BLaER1 treated with 17β-estradiol and CSF1 and Interleukin-3, amounts not matched to agents 10 nM and 100 nM (cell line): Measurements from ENCODE around the gene ITGA2.

Experiments used
- H3K27ac ChIP-seq, 11 experiments: shearing (Covaris generic); formaldehyde crosslinking; 2 replicates each; pipeline ENCODE4 v1.8.1; 2022
- H3K27me3 ChIP-seq, 11 experiments: shearing (Covaris generic); formaldehyde crosslinking; 2 replicates each; pipeline ENCODE4 v1.8.1; 2022
- H3K36me3 ChIP-seq, 11 experiments: shearing (Covaris generic); formaldehyde crosslinking; 2 replicates each; pipeline ENCODE4 v1.8.1; 2022
- H3K4me1 ChIP-seq, 10 experiments: shearing (Covaris generic); formaldehyde crosslinking; 2 replicates each; pipeline ENCODE4 v1.8.1; 2022
- H3K4me2 ChIP-seq, 11 experiments: shearing (Covaris generic); formaldehyde crosslinking; 2 replicates each; pipeline ENCODE4 v1.8.1; 2022
- H3K4me3 ChIP-seq, 10 experiments: shearing (Covaris generic); formaldehyde crosslinking; 2 replicates each; pipeline ENCODE4 v1.8.1; 2022
- H3K9ac ChIP-seq, 11 experiments: shearing (Covaris generic); formaldehyde crosslinking; 2 replicates each; pipeline ENCODE4 v1.8.1; 2022
- H3K9me3 ChIP-seq, 11 experiments: shearing (Covaris generic); formaldehyde crosslinking; replicated peaks in 1 of 11; 2 replicates each; pipeline ENCODE4 v1.8.1; 2022
- H4K20me1 ChIP-seq, 11 experiments: shearing (Covaris generic); formaldehyde crosslinking; 2 replicates each; pipeline ENCODE4 v1.8.1; 2022
- Cebpa-rat ChIP-seq, 11 experiments: shearing (Covaris generic); IDR thresholded peaks; 2 replicates each; pipeline ENCODE4 v1.8.1; 2022

ITGA2 gene

DNA sequence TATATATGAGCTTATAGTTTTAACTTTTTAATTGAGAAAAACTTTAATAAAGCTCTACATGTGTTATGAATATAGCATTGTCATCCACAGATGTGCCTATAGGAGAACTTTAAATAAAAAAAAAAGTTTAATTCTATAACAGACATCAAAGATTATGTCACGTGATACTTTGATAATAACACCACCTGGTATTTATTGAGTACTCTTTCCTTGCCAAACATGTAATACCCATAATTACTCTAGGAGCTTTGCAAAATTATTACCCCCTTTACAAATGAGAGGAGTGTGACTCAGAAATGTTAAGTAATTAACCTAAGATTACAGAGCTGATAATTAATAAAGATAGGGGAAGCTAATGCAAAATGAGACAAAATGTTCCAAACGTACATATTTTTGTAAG is 43.0 kb downstream of the ITGA2 start:
- Histone ChIP-seq H3K4me1 (peaks cover 5 to 72% (median 44%) of the 10 kb centered on the region in 10 experiments; a peak in 18 of 20 replicates), H3K4me2 (peak overlapping the region in 10 of 11 experiments; percentile 8 to 72 (median 61); a peak in 16 of 22 replicates), H3K9me3 (no peaks in the 10 kb centered on the region), H3K27me3 (no peaks in the 10 kb centered on the region), H3K9ac (peak overlapping the region in 3 of 11 experiments; percentile 26 to 65 (median 29); a peak in 3 of 22 replicates), H3K4me3 (no peak overlapping the region), H4K20me1 (no peaks in the 10 kb centered on the region), H3K27ac (peak overlapping the region in 10 of 11 experiments; percentile 31 to 83 (median 66); a peak in 17 of 22 replicates), H3K36me3 (no peaks in the 10 kb centered on the region)
- TF ChIP-seq Cebpa-rat (IDR thresholded peaks at IDR 0.05) = no peak

GRCh38 chr5:53034832-53035231 is 45.7 kb downstream of the ITGA2 start:
- H3K4me1 ChIP-seq = peaks cover 5 to 65% (median 42%) of the 10 kb centered on the region in 10 experiments; a peak in 18 of 20 replicates
- peak overlapping the region in 1 of 11 experiments; percentile 44; a peak in 2 of 22 replicates for H3K27ac ChIP-seq
- no peak overlapping the region for H3K9ac ChIP-seq
- H3K36me3 ChIP-seq = no peaks in the 10 kb centered on the region
- no peaks in the 10 kb centered on the region for H4K20me1 ChIP-seq
- H3K9me3 ChIP-seq = no peaks in the 10 kb centered on the region
- no peak overlapping the region for H3K4me2 ChIP-seq
- H3K27me3 ChIP-seq = no peaks in the 10 kb centered on the region
- TF ChIP-seq Cebpa-rat (IDR thresholded peaks at IDR 0.05) = no peak
- H3K4me3 ChIP-seq = no peak overlapping the region

DNA sequence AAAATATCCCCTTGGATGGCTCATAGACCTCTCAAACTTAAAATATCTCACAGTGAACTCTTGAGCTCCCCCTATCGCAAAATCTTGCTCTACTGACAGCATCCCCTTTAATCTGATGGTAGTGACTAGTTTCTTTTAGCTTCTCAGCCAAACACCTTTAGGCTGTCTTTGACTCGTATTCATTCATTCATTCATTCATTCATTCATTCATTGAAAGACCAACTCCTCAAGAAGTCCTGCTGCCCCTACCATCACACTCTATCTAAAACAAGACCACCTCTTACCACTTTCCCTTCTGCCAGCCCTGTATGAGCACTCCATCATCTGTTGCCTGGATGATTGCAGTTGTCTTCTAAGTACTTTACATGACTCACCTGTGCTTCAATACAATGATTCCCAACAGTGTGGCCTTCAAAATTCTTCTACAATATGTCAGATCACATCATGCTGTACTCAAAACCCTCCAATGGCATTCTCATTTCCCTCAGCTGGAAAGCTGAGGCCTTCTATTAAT is 46.8 kb downstream of the ITGA2 start:
- Histone ChIP-seq H3K36me3 (no peaks in the 10 kb centered on the region), H3K4me1 (peaks cover 5 to 64% (median 36%) of the 10 kb centered on the region in 10 experiments; a peak in 18 of 20 replicates), H3K9ac (no peak overlapping the region), H3K4me3 (no peak overlapping the region), H3K27ac (no peak overlapping the region), H3K27me3 (no peaks in the 10 kb centered on the region), H4K20me1 (no peaks in the 10 kb centered on the region), H3K4me2 (no peak overlapping the region), H3K9me3 (no peaks in the 10 kb centered on the region)
- TF ChIP-seq Cebpa-rat (IDR thresholded peaks at IDR 0.05) = no peak

DNA sequence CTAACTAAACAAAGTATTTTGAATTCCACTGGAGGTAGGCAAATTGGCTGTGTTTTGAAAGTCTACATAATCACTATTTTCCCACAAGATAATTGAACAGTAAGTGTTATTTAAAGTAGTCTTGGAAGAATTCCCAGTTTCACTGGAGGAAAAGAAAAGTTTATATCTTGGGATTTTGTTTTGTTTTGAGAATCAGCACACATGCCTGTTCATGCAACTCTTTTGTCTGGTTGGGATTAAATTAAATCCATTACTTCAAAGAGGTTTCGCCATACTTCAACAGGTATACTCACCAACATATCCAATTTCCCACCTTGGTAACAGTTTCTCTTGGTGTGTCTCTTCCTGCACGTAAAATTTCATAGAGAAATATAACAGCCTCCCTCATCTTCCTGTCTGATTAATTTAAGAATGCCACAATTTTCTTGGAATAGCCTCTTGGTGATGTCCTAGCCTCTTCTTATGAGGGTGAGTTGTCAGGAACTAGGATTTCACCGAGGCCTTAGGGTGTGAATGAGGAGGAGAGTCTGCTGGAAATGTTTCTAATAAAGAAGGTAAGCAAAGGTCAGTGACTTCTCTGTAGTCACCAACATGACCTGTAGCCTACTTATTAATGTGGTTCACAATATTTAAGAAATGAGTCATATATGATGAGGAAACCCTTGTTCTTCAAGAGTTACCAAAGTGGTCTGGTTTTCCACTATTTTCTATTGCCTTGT is 48.1 kb downstream of the ITGA2 start:
- H3K4me2 ChIP-seq = peak overlapping the region in 5 of 11 experiments; percentile 16 to 67 (median 48); a peak in 9 of 22 replicates

DNA sequence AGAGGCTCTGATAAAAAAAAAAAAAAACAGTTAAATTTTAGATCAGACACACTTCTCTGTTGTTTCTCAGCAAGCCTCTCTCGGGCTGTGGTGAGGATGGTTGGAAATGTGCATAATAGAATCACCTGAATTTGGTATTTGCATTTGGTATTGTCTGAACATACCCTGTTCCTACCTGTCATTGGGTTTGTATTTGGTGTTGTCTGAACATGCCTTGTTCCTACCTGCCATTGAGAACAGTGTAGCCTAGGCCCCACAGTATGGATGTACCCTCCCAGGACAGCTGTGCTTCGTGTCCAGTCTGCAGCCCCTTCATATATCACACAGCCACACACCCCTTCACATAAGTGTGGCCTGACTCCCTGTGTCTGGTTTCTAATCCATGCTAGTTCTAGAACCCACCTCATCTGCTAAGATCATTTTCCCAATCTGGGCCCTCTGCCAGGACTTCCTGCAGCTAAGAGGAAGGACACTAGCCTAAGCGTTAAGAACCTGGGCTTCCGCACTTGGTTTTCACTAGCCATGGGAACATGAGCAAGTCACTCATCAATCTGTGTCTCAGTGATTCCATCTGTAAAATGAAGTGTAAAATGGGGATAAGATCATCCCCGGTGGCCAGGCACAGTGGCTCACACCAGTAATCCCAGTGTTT is 49.2 kb downstream of the ITGA2 start:
- H3K4me3 ChIP-seq = no peak overlapping the region
- no peaks in the 10 kb centered on the region for H3K9me3 ChIP-seq
- no peak overlapping the region for H3K27ac ChIP-seq
- no peaks in the 10 kb centered on the region for H3K27me3 ChIP-seq
- no peak for TF ChIP-seq Cebpa-rat (IDR thresholded peaks at IDR 0.05)
- no peaks in the 10 kb centered on the region for H4K20me1 ChIP-seq
- no peak overlapping the region for H3K9ac ChIP-seq
- peaks cover 0 to 61% (median 24%) of the 10 kb centered on the region in 10 experiments; a peak in 14 of 20 replicates for H3K4me1 ChIP-seq
- peak overlapping the region in 5 of 11 experiments; percentile 16 to 67 (median 48); a peak in 9 of 22 replicates for H3K4me2 ChIP-seq
- H3K36me3 ChIP-seq = no peaks in the 10 kb centered on the region

More for the DNA sequence above, 48.1 kb downstream of the ITGA2 start:
- Histone ChIP-seq H4K20me1 (no peaks in the 10 kb centered on the region), H3K4me1 (peaks cover 0 to 64% (median 33%) of the 10 kb centered on the region in 10 experiments; a peak in 16 of 20 replicates), H3K36me3 (no peaks in the 10 kb centered on the region), H3K4me3 (no peak overlapping the region), H3K9ac (no peak overlapping the region), H3K27me3 (no peaks in the 10 kb centered on the region), H3K27ac (no peak overlapping the region), H3K9me3 (no peaks in the 10 kb centered on the region)
- no peak for TF ChIP-seq Cebpa-rat (IDR thresholded peaks at IDR 0.05)

DNA sequence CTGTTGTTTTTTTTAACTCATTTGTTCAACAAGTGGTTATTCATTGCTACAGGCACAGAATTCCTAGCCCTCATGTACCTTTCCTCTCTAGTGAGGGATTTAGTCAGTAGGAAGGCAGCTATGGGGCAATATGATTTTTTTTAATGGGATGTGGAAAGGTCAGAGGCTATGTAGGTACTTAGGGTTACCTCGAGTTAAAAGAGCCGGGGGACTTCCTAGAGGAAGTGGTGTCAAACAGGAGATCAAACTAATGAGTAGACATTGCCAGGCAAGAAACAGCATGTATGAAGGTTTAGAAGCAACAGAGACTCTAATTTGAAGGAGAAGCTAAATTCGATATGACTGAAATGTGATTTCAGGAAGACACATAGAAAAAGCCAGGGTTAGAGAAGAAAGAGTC is 50.7 kb downstream of the ITGA2 start:
- peak overlapping the region in 2 of 11 experiments; percentile 8 to 11; a peak in 2 of 22 replicates for H3K4me2 ChIP-seq

DNA sequence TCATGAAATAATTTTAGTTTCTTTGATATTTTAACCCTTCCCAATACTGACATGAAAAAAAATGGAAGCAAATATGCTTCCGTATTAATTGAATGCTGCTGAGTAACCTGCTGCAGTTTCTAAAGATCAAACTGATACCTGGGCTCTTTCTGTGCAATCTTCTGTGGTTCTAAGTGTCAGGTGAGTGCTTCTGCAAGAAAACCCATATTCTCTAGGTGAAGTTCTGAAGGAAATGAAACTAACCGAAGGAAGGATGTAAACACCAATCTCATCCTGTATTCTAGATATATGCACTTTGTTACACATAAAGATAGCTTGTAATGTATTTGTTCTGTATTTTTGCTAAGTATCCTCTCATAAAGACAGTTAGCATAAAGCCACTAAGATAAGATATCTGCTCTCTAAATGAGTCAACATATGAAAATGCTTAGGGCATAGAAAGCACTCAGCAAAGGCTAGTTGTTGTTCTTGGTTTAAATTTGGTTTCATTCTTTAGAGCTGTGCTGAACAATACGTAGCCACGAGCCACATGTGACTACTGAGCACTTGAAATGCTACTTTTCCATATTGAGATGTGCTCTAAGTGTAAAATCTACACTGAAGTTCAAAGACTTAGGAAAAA is 52.0 kb downstream of the ITGA2 start:
- Histone ChIP-seq H3K27me3 (no peaks in the 10 kb centered on the region), H3K9ac (no peak overlapping the region)

More for the DNA sequence above, 50.7 kb downstream of the ITGA2 start:
- Histone ChIP-seq H3K27me3 (no peaks in the 10 kb centered on the region), H3K27ac (no peak overlapping the region), H3K9me3 (no peaks in the 10 kb centered on the region), H3K36me3 (no peaks in the 10 kb centered on the region), H3K9ac (no peak overlapping the region), H3K4me1 (peaks cover 0 to 72% (median 30%) of the 10 kb centered on the region in 10 experiments; a peak in 16 of 20 replicates), H4K20me1 (no peaks in the 10 kb centered on the region), H3K4me3 (no peak overlapping the region)
- TF ChIP-seq Cebpa-rat (IDR thresholded peaks at IDR 0.05) = no peak

GRCh38 chr5:53041740-53042139 is 52.6 kb downstream of the ITGA2 start:
- Histone ChIP-seq H3K4me3 (no peak overlapping the region), H3K36me3 (no peaks in the 10 kb centered on the region), H3K9ac (no peak overlapping the region), H3K27ac (no peak overlapping the region), H3K9me3 (no peaks in the 10 kb centered on the region), H3K4me1 (peaks cover 0 to 89% (median 43%) of the 10 kb centered on the region in 10 experiments; a peak in 16 of 20 replicates), H3K4me2 (peak overlapping the region in 6 of 11 experiments; percentile 6 to 61 (median 42); a peak in 8 of 22 replicates), H4K20me1 (no peaks in the 10 kb centered on the region), H3K27me3 (no peaks in the 10 kb centered on the region)
- TF ChIP-seq Cebpa-rat (IDR thresholded peaks at IDR 0.05) = no peak

More for the DNA sequence above, 52.0 kb downstream of the ITGA2 start:
- Histone ChIP-seq H4K20me1 (no peaks in the 10 kb centered on the region), H3K27ac (no peak overlapping the region), H3K4me3 (no peak overlapping the region), H3K36me3 (no peaks in the 10 kb centered on the region), H3K9me3 (no peaks in the 10 kb centered on the region), H3K4me1 (peaks cover 0 to 85% (median 43%) of the 10 kb centered on the region in 10 experiments; a peak in 16 of 20 replicates), H3K4me2 (peak overlapping the region in 6 of 11 experiments; percentile 14 to 61 (median 42); a peak in 9 of 22 replicates)
- no peak for TF ChIP-seq Cebpa-rat (IDR thresholded peaks at IDR 0.05)
